Kidney (tissue), 14 donors: ENCODE results near the gene CERK. TPM values are rescaled to one million over a fixed set of nuclear protein-coding genes. Genes with fewer than 3 reads are reported as not detected.

Experiments
- DNase-seq, 5 donors: peaks; one replicate each; pipeline ENCODE4 v3.0.0-alpha.2; 2013 to 2020
- FAIRE-seq: peaks from 2 replicates; lab custom pipeline; 2012; peaks lifted over from hg19 to GRCh38; lab: Jason Lieb, UNC
- H3K27ac ChIP-seq, 2 donors: one replicate each; pipeline ENCODE4 v1.7.0; 2013; ENCODE audit warnings: low read depth in 2 of 2, low read length in 2 of 2, inconsistent platforms in 1 of 2
- H3K27me3 ChIP-seq: one replicate; pipeline ENCODE4 v1.7.1; 2013; ENCODE audit warnings: low read length, inconsistent platforms; ENCODE audit not compliant: control insufficient read depth, insufficient read depth
- H3K36me3 ChIP-seq, 3 donors: one replicate each; pipeline versions ENCODE4 v1.7.0 to v1.7.1; 2013; ENCODE audit warnings: low read length in 3 of 3, control low read depth in 1 of 3, inconsistent platforms in 1 of 3; ENCODE audit not compliant: insufficient read depth in 3 of 3, control insufficient read depth in 2 of 3
- H3K4me1 ChIP-seq, 3 donors: one replicate each; pipeline versions ENCODE4 v1.7.0 to v1.7.1; 2013; ENCODE audit warnings: low read length in 3 of 3, inconsistent platforms in 1 of 3, low read depth in 1 of 3; ENCODE audit not compliant: control insufficient read depth in 2 of 3, insufficient read depth in 2 of 3
- H3K4me3 ChIP-seq, 3 donors: one replicate each; pipeline versions ENCODE4 v1.7.0 to v1.8.1; 2013; ENCODE audit warnings: low read length in 3 of 3, control low read depth in 1 of 3, inconsistent platforms in 1 of 3
- H3K9ac ChIP-seq, 3 donors: one replicate each; pipeline versions ENCODE4 v1.7.0 to v1.7.1; 2013; ENCODE audit warnings: low read length in 3 of 3, control low read depth in 1 of 3, inconsistent platforms in 1 of 3
- H3K9me3 ChIP-seq, 3 donors: one replicate each; pipeline versions ENCODE4 v1.7.0 to v1.7.1; 2013; ENCODE audit warnings: low read length in 3 of 3, control low read depth in 1 of 3, inconsistent platforms in 1 of 3; ENCODE audit not compliant: control insufficient read depth in 2 of 3, insufficient read depth in 1 of 3
- CTCF ChIP-seq: IDR thresholded peaks from 3 replicates; pipeline ENCODE4 v1.5.1; 2012; ENCODE audit warnings: mild to moderate bottlenecking, moderate library complexity, borderline replicate concordance; ENCODE audit not compliant: insufficient read depth; ENCODE audit errors: extremely low read depth
- intact Hi-C: fragments of 100-400 bp; cut with DNase I; formaldehyde crosslinking; loops from one replicate; pipeline ENCODE4 v1.11.1; 2022
- polyA plus RNA-seq: library from polyadenylated mRNA; stranded (reverse); fragments of 350-450 nt; fragmentation: Illumina TruSeq; extraction: RNeasy Lipid Tissue Mini Kit (QIAGEN cat#74804); gene quantifications from one replicate; pipeline ENCODE4 v1.2.3, GENCODE V29; 2014; ENCODE audit warnings: low read depth, low replicate concordance; ENCODE audit not compliant: insufficient read depth
- total RNA-seq: library from RNA; stranded (reverse); fragmentation: NEBNext Ultra II Directional; extraction: Animal tissue kit (Norgen Biotek cat#: 25700); gene quantifications from one replicate; pipeline ENCODE4 v1.2.1, GENCODE V29; 2021
- donor health status: control.
- donor health status: control.
- donor health status: control.
- donor health status: control.
- donor health status: control.
- donor health status: DM: yes; HTN: yes; CAD: no.
- donor health status: Normal renal cell carcinoma (clear cell type).

Gene CERK
- total and polyA plus RNA-seq, 2 donors from 2014 or later: 21.6 to 28.2 TPM

- Histone ChIP-seq H3K36me3 (no peaks in the 10 kb centered on the region), H3K9ac (no peak overlapping the region), H3K9me3 (no peaks in the 10 kb centered on the region), H3K27me3 (no peaks in the 10 kb centered on the region), H3K27ac (no peak overlapping the region), H3K4me3 (no peak overlapping the region), H3K4me1 (peaks cover 0 to 15% (median 8%) of the 10 kb centered on the region in 3 donors)
- peak in 1 of 5 donors; percentile 54 for DNase-seq
- no peak for TF ChIP-seq CTCF
- FAIRE-seq: no peak
- intact Hi-C loops: no loop called here
These were observed 4.6 kb upstream of the CERK start for GRCh38 chr22:46742576-46743221.

GRCh38 chr22:46741974-46742519 lies 4.0 kb upstream of the CERK start:
- intact Hi-C loops: no loop called here
- DNase-seq: no peak
- TF ChIP-seq CTCF: no peak

GRCh38 chr22:46740910-46741780 lies 3.1 kb upstream of the CERK start:
- intact Hi-C loops: no loop called here
- Histone ChIP-seq H3K9ac (no peak overlapping the region), H3K36me3 (no peaks in the 10 kb centered on the region), H3K4me1 (peaks cover 0 to 22% (median 14%) of the 10 kb centered on the region in 3 donors), H3K9me3 (no peaks in the 10 kb centered on the region), H3K4me3 (no peak overlapping the region), H3K27ac (no peak overlapping the region), H3K27me3 (no peaks in the 10 kb centered on the region)
- no peak for TF ChIP-seq CTCF
- FAIRE-seq: no peak
- DNase-seq: no peak

More at GRCh38 chr22:46741974-46742519, 4.0 kb upstream of the CERK start:
- H3K4me1 ChIP-seq: peaks cover 0 to 15% (median 8%) of the 10 kb centered on the region in 3 donors
- no peak for FAIRE-seq
- H3K27me3 ChIP-seq: no peaks in the 10 kb centered on the region
- H3K27ac ChIP-seq: no peak overlapping the region
- H3K9ac ChIP-seq: no peak overlapping the region
- H3K9me3 ChIP-seq: no peaks in the 10 kb centered on the region
- H3K36me3 ChIP-seq: no peaks in the 10 kb centered on the region
- H3K4me3 ChIP-seq: no peak overlapping the region
